OCI-LY7 (cell line): ENCODE results near the gene MIEF2.
"Not testable (repeated sequence)": the region's sequence is repeated elsewhere in the genome, so short reads cannot be mapped to it uniquely, and the experiment has no call there.

Source experiments
- EZH2phosphoT487 ChIP-seq: fragments of 200-600 bp; sonication (generic); IDR thresholded peaks from 2 replicates; pipeline ENCODE4 v1.6.1; 2018; ENCODE audit warnings: low read depth, borderline replicate concordance, mild to moderate bottlenecking, mixed run types, antibody characterized with exemption, low read length, moderate library complexity, mixed read lengths
- TF ChIP-seq, protein P1 (sequence below): fragments of 200-600 bp; sonication (generic); conservative IDR thresholded peaks from 2 replicates; pipeline ENCODE4 v1.5.1; 2014; ENCODE audit warnings: mild to moderate bottlenecking, antibody characterized with exemption, low read length, moderate library complexity, mixed read lengths

DNA sequence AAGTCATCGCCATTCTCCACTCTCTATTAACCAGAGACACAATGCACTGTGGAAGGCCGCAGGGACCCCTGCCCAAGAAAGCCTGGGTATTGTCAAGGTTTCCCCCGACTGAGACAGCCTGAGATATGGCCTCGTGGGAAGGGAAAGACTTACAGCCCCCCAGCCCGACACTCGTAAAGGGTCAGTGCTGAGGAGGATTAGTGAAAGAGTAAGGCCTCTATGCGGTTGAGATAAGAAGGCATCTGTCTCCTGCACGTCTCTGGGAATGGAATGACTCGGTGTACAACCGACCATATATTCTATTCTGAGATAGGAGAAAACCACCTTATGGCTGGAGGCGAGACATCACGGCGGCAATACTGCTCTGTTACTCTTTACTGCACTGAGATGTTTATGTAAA, 42.7 kb downstream of the MIEF2 start:
- TF ChIP-seq, protein P1, sequence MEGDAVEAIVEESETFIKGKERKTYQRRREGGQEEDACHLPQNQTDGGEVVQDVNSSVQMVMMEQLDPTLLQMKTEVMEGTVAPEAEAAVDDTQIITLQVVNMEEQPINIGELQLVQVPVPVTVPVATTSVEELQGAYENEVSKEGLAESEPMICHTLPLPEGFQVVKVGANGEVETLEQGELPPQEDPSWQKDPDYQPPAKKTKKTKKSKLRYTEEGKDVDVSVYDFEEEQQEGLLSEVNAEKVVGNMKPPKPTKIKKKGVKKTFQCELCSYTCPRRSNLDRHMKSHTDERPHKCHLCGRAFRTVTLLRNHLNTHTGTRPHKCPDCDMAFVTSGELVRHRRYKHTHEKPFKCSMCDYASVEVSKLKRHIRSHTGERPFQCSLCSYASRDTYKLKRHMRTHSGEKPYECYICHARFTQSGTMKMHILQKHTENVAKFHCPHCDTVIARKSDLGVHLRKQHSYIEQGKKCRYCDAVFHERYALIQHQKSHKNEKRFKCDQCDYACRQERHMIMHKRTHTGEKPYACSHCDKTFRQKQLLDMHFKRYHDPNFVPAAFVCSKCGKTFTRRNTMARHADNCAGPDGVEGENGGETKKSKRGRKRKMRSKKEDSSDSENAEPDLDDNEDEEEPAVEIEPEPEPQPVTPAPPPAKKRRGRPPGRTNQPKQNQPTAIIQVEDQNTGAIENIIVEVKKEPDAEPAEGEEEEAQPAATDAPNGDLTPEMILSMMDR = not testable (repeated sequence)
- not testable (repeated sequence) for TF ChIP-seq EZH2phosphoT487
